Measurements from ENCODE around the gene PKIG. TPM values are rescaled to one million over a fixed set of nuclear protein-coding genes. Genes with fewer than 3 reads are reported as not detected.

PKIG gene
- total and polyA plus RNA-seq, 10 of the 15 experiments (the other 5 are each of a cell fraction or from before 2014, with no cell fraction given) = 5.7 to 82.3 (median 39.7) TPM

- FAIRE-seq (no peak), DNase-seq (ENCODE audit: low read depth, low spot score) (no peak), ATAC-seq (no peak)
- POLR2A ChIA-PET = interaction anchor here (2.9 kb wide), 1 partner anchor 13 kb away, joined by 31 read pairs; the partner anchor contains the start of gene PKIG
- Histone ChIP-seq H3K4me3 (no peak overlapping the region), H3K4me2 (ENCODE audit: control insufficient read depth, insufficient read depth) (no peak overlapping the region), H3K79me2 (ENCODE audit: control insufficient read depth, insufficient read depth, low read length) (no peaks in the 10 kb centered on the region), H3K27ac (ENCODE audit: control insufficient read depth, insufficient read depth) (no peak overlapping the region), H4K20me1 (ENCODE audit: control insufficient read depth, insufficient read depth) (no peaks in the 10 kb centered on the region), H3K36me3 (ENCODE audit: control insufficient read depth in 2 of 2, insufficient read depth in 2 of 2, low read length in 1 of 2) (peaks cover 0 to 4% of the 10 kb centered on the region in 2 experiments; a peak in 2 of 4 replicates), H3K27me3 (replicated peaks in 1 of 2; ENCODE audit: control insufficient read depth in 2 of 2, insufficient read depth in 2 of 2, low read length in 1 of 2) (no peaks in the 10 kb centered on the region), H3K9me3 (replicated peaks; ENCODE audit: control insufficient read depth, insufficient read depth, low read length) (no peaks in the 10 kb centered on the region), H2AFZ (ENCODE audit: control insufficient read depth, low read depth, low read length) (no peak overlapping the region), H3K9ac (ENCODE audit: control insufficient read depth, insufficient read depth, low read length) (no peak overlapping the region), H3K4me1 (ENCODE audit: control insufficient read depth, insufficient read depth, low read length) (peaks cover 23% of the 10 kb centered on the region)
- 34% methylated on average over 4 of the region's 4 CpGs for WGBS (ENCODE audit: insufficient coverage, insufficient replicate concordance, low lambda C conversion rate, missing lambda C conversion rate)
- no peak for TF ChIP-seq TCF7 (IDR thresholded peaks at IDR 0.05; ENCODE audit: borderline replicate concordance)
- no peak for TF ChIP-seq CREB1 (IDR thresholded peaks at IDR 0.05; ENCODE audit: low read depth)
- no peak for TF ChIP-seq GABPA (IDR thresholded peaks at IDR 0.05; ENCODE audit: low read depth)
- TF ChIP-seq KLF5 (IDR thresholded peaks at IDR 0.05; ENCODE audit: partially characterized antibody) = no peak
- TF ChIP-seq EP300 (IDR thresholded peaks at IDR 0.05; ENCODE audit: borderline replicate concordance in 1 of 2, control insufficient read depth in 1 of 2, low read depth in 2 of 2, low read length in 2 of 2) = no peak
- TF ChIP-seq GATAD2B (conservative IDR thresholded peaks at IDR 0.05; ENCODE audit: low read depth) = no peak
- TF ChIP-seq SREBF1 (IDR thresholded peaks at IDR 0.05; ENCODE audit: low read length) = no peak
- TF ChIP-seq MYC (IDR thresholded peaks at IDR 0.05; ENCODE audit: insufficient read depth, insufficient read length, insufficient replicate concordance, low read length, severe bottlenecking) = no peak
- TF ChIP-seq ESRRA (IDR thresholded peaks at IDR 0.05; ENCODE audit: low read length) = no peak
- TF ChIP-seq ZNF274 (IDR thresholded peaks at IDR 0.05; ENCODE audit: insufficient read depth, insufficient read length) = no peak
- TF ChIP-seq NRF1 (conservative IDR thresholded peaks at IDR 0.05; ENCODE audit: low read depth, low read length) = no peak
- TF ChIP-seq USF2 (IDR thresholded peaks at IDR 0.05; ENCODE audit: borderline replicate concordance, low read depth, low read length) = no peak
- TF ChIP-seq NKRF (conservative IDR thresholded peaks at IDR 0.05) = no peak
- TF ChIP-seq TBL1XR1 (IDR thresholded peaks at IDR 0.05; ENCODE audit: low read depth, low read length) = no peak
- TF ChIP-seq JUNB (IDR thresholded peaks at IDR 0.05) = no peak
- intact Hi-C loops (cut with micrococcal nuclease; ENCODE audit: unreplicated experiment) = no loop called here
- no TSS peak for BruUV-seq (replicated peaks)
- in situ Hi-C loops (cut with MboI) = no loop called here
- RAD21 ChIA-PET (ENCODE audit: unreplicated experiment) = interaction anchor here (2.9 to 3.0 kb wide), 2 partner anchors 10 to 20 kb away, joined by 14 to 26 read pairs; no protein-coding TSS in a partner anchor
- SMC1A ChIA-PET (ENCODE audit: uncharacterized antibody, unreplicated experiment) = interaction anchor here (1.0 to 5.3 kb wide), 3 partner anchors 10 to 21 kb away, joined by 5 to 55 read pairs (median 23); no protein-coding TSS in a partner anchor
- CTCF ChIA-PET = interaction anchor here (3.1 to 6.3 kb wide), 2 partner anchors 9 to 20 kb away, joined by 23 to 67 read pairs; no protein-coding TSS in a partner anchor
These were observed 13.6 kb downstream of the PKIG start for GRCh38 chr20:44596010-44596409.
